ENCODE data around the gene ZNF57. TPM values are rescaled to one million over a fixed set of nuclear protein-coding genes. Genes with fewer than 3 reads are reported as not detected.
"Not testable (repeated sequence)": the region's sequence is repeated elsewhere in the genome, so short reads cannot be mapped to it uniquely, and the experiment has no call there.

ZNF57 gene
- total and polyA plus RNA-seq, 4 donors, result 4.0 to 5.5 (median 4.5) TPM

- no peaks in the 10 kb centered on the region for H3K36me3 ChIP-seq (ENCODE audit: control insufficient read depth in 4 of 4, insufficient read depth in 4 of 4, low read length in 4 of 4)
- H3K9me3 ChIP-seq (ENCODE audit: control insufficient read depth in 4 of 4, insufficient read depth in 3 of 4, low read length in 3 of 4), result no peaks in the 10 kb centered on the region
- no peak for DNase-seq
- no peak overlapping the region for H3K9ac ChIP-seq (ENCODE audit: insufficient read depth in 1 of 2, low read length in 2 of 2)
- H3K27me3 ChIP-seq (ENCODE audit: control insufficient read depth in 3 of 3, insufficient read depth in 3 of 3, low read length in 2 of 3), result no peaks in the 10 kb centered on the region
- WGBS, 2 donors, result 88 to 93% methylated on average over 17 of the region's 17 CpGs
- peaks cover 0 to 1% (median 0%) of the 10 kb centered on the region in 5 donors for H3K4me1 ChIP-seq (ENCODE audit: control insufficient read depth in 5 of 5, insufficient read depth in 5 of 5, low read length in 5 of 5)
- no peak overlapping the region for H3K4me3 ChIP-seq
- TF ChIP-seq CTCF (IDR thresholded peaks at IDR 0.05; ENCODE audit: control extremely low read depth, extremely low read depth), result no peak
- ATAC-seq (ENCODE audit: insufficient read depth, low FRiP score), result no peak
- no peak overlapping the region for H3K27ac ChIP-seq (ENCODE audit: low read depth in 1 of 2, low read length in 1 of 2)
Measured at GRCh38 chr19:2885736-2886135, 15.0 kb upstream of the ZNF57 start.

- Histone ChIP-seq H3K36me3 (ENCODE audit: control insufficient read depth in 4 of 4, insufficient read depth in 4 of 4, low read length in 4 of 4) (no peaks in the 10 kb centered on the region), H3K27ac (ENCODE audit: low read depth in 1 of 2, low read length in 1 of 2) (peak overlapping the region in 1 of 2 donors; percentile 15), H3K9me3 (ENCODE audit: control insufficient read depth in 4 of 4, insufficient read depth in 3 of 4, low read length in 3 of 4) (no peaks in the 10 kb centered on the region), H3K4me1 (ENCODE audit: control insufficient read depth in 5 of 5, insufficient read depth in 5 of 5, low read length in 5 of 5) (peaks cover 0 to 1% (median 0%) of the 10 kb centered on the region in 5 donors), H3K27me3 (ENCODE audit: control insufficient read depth in 3 of 3, insufficient read depth in 3 of 3, low read length in 2 of 3) (no peaks in the 10 kb centered on the region), H3K9ac (ENCODE audit: insufficient read depth in 1 of 2, low read length in 2 of 2) (no peak overlapping the region), H3K4me3 (no peak overlapping the region)
- DNase-seq, result peak in 2 of 3 donors; percentile 83 to 87
- TF ChIP-seq CTCF (IDR thresholded peaks at IDR 0.05; ENCODE audit: control extremely low read depth, extremely low read depth), result peak; percentile 38
- WGBS, 2 donors, result 23 to 29% methylated on average over 9 of the region's 9 CpGs
- ATAC-seq (ENCODE audit: insufficient read depth, low FRiP score), result no peak
Measured at GRCh38 chr19:2887391-2887914, 13.3 kb upstream of the ZNF57 start.

GRCh38 chr19:2888731-2889224, 11.9 kb upstream of the ZNF57 start:
- no peak for ATAC-seq (ENCODE audit: insufficient read depth, low FRiP score)
- Histone ChIP-seq H3K36me3 (ENCODE audit: control insufficient read depth in 4 of 4, insufficient read depth in 4 of 4, low read length in 4 of 4) (no peaks in the 10 kb centered on the region), H3K27me3 (ENCODE audit: control insufficient read depth in 3 of 3, insufficient read depth in 3 of 3, low read length in 2 of 3) (no peaks in the 10 kb centered on the region), H3K4me3 (peak overlapping the region; percentile 10), H3K9ac (ENCODE audit: insufficient read depth in 1 of 2, low read length in 2 of 2) (no peak overlapping the region), H3K4me1 (ENCODE audit: control insufficient read depth in 5 of 5, insufficient read depth in 5 of 5, low read length in 5 of 5) (peaks cover 0 to 1% (median 0%) of the 10 kb centered on the region in 5 donors), H3K27ac (ENCODE audit: low read depth in 1 of 2, low read length in 1 of 2) (peak overlapping the region in 1 of 2 donors; percentile 63), H3K9me3 (ENCODE audit: control insufficient read depth in 4 of 4, insufficient read depth in 3 of 4, low read length in 3 of 4) (no peaks in the 10 kb centered on the region)
- DNase-seq, result peak in 1 of 3 donors; percentile 45
- no peak for TF ChIP-seq CTCF (IDR thresholded peaks at IDR 0.05; ENCODE audit: control extremely low read depth, extremely low read depth)
- 39 to 66% methylated on average over 37 of the region's 37 CpGs for WGBS, 2 donors

- H3K9me3 ChIP-seq (ENCODE audit: control insufficient read depth in 4 of 4, insufficient read depth in 3 of 4, low read length in 3 of 4); H3K9ac ChIP-seq (ENCODE audit: insufficient read depth in 1 of 2, low read length in 2 of 2); H3K4me3 ChIP-seq; H3K27ac ChIP-seq (ENCODE audit: low read depth in 1 of 2, low read length in 1 of 2); DNase-seq; H3K36me3 ChIP-seq (ENCODE audit: control insufficient read depth in 4 of 4, insufficient read depth in 4 of 4, low read length in 4 of 4); ATAC-seq (ENCODE audit: insufficient read depth, low FRiP score); H3K27me3 ChIP-seq (ENCODE audit: control insufficient read depth in 3 of 3, insufficient read depth in 3 of 3, low read length in 2 of 3); H3K4me1 ChIP-seq (ENCODE audit: control insufficient read depth in 5 of 5, insufficient read depth in 5 of 5, low read length in 5 of 5): not testable (repeated sequence)
- WGBS, 2 donors, result 79 to 89% methylated on average over 8 of the region's 8 CpGs
Measured at GRCh38 chr19:2890531-2890930, 10.2 kb upstream of the ZNF57 start.

Measured in lung (tissue), 12 donors.